AG04450 (cell line): ENCODE data around the gene LAMA5. TPM values are rescaled to one million over a fixed set of nuclear protein-coding genes. Genes with fewer than 3 reads are reported as not detected.
A peak's percentile ranks its signal among the peaks of the same experiment; 100 is the strongest.

Source experiments
- CTCF ChIA-PET: fragments of 300-600, 350-600 bp; formaldehyde crosslinking; extraction: SDS; loops from one replicate; lab custom pipeline; 2022; ENCODE audit warnings: antibody characterized with exemption, inconsistent platforms; lab: Charles Lee
- POLR2A ChIA-PET: fragments of 350-600 bp; formaldehyde crosslinking; extraction: SDS; loops from one replicate; lab custom pipeline; 2021; ENCODE audit warnings: antibody characterized with exemption, inconsistent platforms; lab: Yijun Ruan, JAX
- DNase-seq: peaks from one replicate; pipeline ENCODE4 v3.0.0-alpha.2; 2011; ENCODE audit warnings: low read depth, low spot score
- H3K27ac ChIP-seq: one replicate; pipeline ENCODE4 v1.5.1; 2012; ENCODE audit warnings: low read depth, low read length, control low read depth
- H3K27me3 ChIP-seq: one replicate; pipeline ENCODE4 v1.6.0; 2012; ENCODE audit warnings: low read length; ENCODE audit not compliant: control insufficient read depth, insufficient read depth
- H3K4me3 ChIP-seq: 2 replicates; pipeline ENCODE4 v1.5.1; 2011; ENCODE audit warnings: mild to moderate bottlenecking, low read depth, low read length, control low read depth
- H3K9me3 ChIP-seq: 2 replicates; pipeline ENCODE4 v1.5.1; 2012; ENCODE audit warnings: low read length; ENCODE audit not compliant: control insufficient read depth, insufficient read depth
- CTCF ChIP-seq: IDR thresholded peaks from 2 replicates; pipeline ENCODE4 v1.5.1; 2011; ENCODE audit warnings: low read depth, low read length, control low read depth, inconsistent platforms
- polyA minus RNA-seq: library from RNA; depleted of rRNA, polyadenylated mRNA; stranded (reverse); fragments of >200 nt; gene quantifications from 2 replicates; pipeline ENCODE4 v1.2.3, GENCODE V29; 2011; rRNA and poly(A)+ RNA removed
- polyA plus RNA-seq: library from polyadenylated mRNA; depleted of rRNA; stranded (reverse); fragments of >200 nt; gene quantifications from 2 replicates; pipeline ENCODE4 v1.2.3, GENCODE V29; 2011; rRNA removed

Gene LAMA5
- polyA plus RNA-seq (1.9 and 3.8 TPM in 2 replicates), polyA minus RNA-seq (2.8 and 3.5 TPM in 2 replicates)

GRCh38 chr20:62367136-62367632, at the start of gene LAMA5:
Gene LAMA5 (minus strand): TSS chr20:62367312. CDS start chr20:62367245, 67 bp downstream.
- Histone ChIP-seq H3K27ac (no peak within 1 kb of the TSS), H3K27me3 (no peaks in the 10 kb centered on the region), H3K9me3 (no peaks in the 10 kb centered on the region; the same call in 1 of the 2 replicates), H3K4me3 (peak within 1 kb of the TSS; percentile 62)
- no peak for DNase-seq
- POLR2A ChIA-PET: interaction anchor here (0.6 to 0.9 kb wide), 2 partner anchors 11 to 28 kb away, joined by 3 to 9 read pairs; no protein-coding TSS in a partner anchor
- no peak for TF ChIP-seq CTCF
- CTCF ChIA-PET: interaction anchor here (2.4 kb wide), 1 partner anchor 16 kb away, joined by 16 read pairs; no protein-coding TSS in a partner anchor

- DNase-seq: no peak
- H3K9me3 ChIP-seq: no peaks in the 10 kb centered on the region; the same call in 1 of the 2 replicates
- ChIA-PET CTCF (no interaction called here), POLR2A (no interaction called here)
- peaks cover 2% of the 10 kb centered on the region for H3K27me3 ChIP-seq
- no peak for TF ChIP-seq CTCF
- H3K27ac ChIP-seq: no peak overlapping the region
- no peak overlapping the region for H3K4me3 ChIP-seq
Measured at GRCh38 chr20:62415354-62416111, 48.4 kb upstream of the LAMA5 start.

DNA sequence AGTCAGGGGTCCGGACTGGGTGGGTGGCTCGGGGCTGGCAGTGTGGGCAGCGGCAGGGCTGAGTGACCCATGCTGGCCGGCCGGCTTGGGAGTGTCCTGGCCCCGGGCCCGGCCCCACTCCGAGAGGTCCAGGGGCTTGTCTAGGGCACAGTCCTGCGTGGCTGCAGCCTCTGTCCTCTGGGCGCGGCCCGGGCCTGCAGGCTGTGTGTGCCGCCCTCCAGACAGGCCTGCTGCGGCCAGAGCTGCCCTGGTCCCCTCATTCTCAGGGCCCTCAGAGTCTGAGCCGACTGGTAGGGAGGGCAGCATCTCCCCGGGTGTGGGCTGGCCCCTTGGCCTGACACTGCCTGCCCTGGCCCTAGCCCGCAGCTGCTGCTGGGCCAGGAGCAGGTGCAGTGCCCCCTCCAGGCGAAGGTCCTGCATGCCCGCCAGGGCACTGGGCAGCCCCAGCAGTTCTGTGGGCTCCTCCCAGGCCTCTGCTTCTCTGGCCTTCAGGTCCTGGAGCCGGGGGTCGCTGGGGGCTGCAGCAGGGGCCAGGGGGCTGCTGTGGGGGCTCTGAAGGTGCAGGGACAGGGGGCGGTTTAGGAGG, 46.9 kb upstream of the LAMA5 start:
- no peak for TF ChIP-seq CTCF
- CTCF ChIA-PET: no interaction called here

DNA sequence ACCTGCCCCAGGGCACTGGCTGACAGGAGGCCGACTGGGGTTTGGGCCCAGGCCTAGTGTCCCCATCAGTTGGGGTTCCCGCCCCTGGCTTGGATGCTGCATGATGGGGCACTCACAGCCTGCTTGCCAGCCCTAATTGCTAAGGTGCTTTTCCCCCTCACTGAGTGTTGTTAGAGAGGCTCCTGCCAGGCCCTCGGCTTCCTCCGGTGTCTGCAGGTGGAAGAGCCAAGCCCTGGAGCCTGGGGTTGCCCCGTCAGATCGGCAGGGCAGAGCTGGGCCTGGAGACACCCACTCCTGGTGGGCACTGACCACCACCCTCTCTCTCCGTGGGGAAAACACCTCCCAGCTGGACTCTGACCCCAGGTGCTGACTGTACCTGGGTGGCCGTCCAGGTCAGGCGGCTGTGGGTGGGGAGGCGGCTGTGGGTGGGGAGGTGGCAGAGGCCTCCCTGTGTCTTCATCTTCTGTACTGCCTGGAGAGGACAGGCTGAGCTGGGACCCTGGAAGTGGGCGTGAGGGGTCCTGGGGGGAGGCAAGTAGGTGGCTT, 46.0 kb upstream of the LAMA5 start:
- Histone ChIP-seq H3K9me3 (no peaks in the 10 kb centered on the region), H3K4me3 (no peak overlapping the region), H3K27ac (no peak overlapping the region), H3K27me3 (peaks cover 12% of the 10 kb centered on the region)
- POLR2A ChIA-PET: interaction anchor here (0.6 kb wide), 1 partner anchor 26 kb away, joined by 5 read pairs; the partner anchor contains the start of gene RPS21
- TF ChIP-seq CTCF: no peak
- no peak for DNase-seq
- CTCF ChIA-PET: no interaction called here

More for the DNA sequence above, 46.9 kb upstream of the LAMA5 start:
- Histone ChIP-seq H3K4me3 (no peak overlapping the region), H3K27me3 (peaks cover 7% of the 10 kb centered on the region), H3K27ac (no peak overlapping the region), H3K9me3 (no peaks in the 10 kb centered on the region; the same call in 1 of the 2 replicates)
- POLR2A ChIA-PET: no interaction called here
- no peak for DNase-seq
